Ishikawa (cell line): ENCODE results near the gene TMEM100.

Experiments used
- CEBPB ChIP-seq: IDR thresholded peaks from 2 replicates; pipeline ENCODE4 v1.6.1; 2012
- EGR1 ChIP-seq: IDR thresholded peaks from 2 replicates; pipeline ENCODE4 v1.6.1; 2012
- EP300 ChIP-seq: IDR thresholded peaks from 2 replicates; pipeline ENCODE4 v1.6.1; 2012; ENCODE audit warnings: borderline replicate concordance
- RAD21 ChIP-seq: IDR thresholded peaks from 2 replicates; pipeline ENCODE4 v1.6.1; 2012; ENCODE audit warnings: low read depth
- YY1 ChIP-seq: IDR thresholded peaks from 2 replicates; pipeline ENCODE4 v1.6.1; 2012; ENCODE audit warnings: low read depth
- TF ChIP-seq, protein P1 (sequence below): IDR thresholded peaks from 2 replicates; pipeline ENCODE4 v1.6.1; 2012
- TF ChIP-seq, protein P2 (sequence below): IDR thresholded peaks from 2 replicates; pipeline ENCODE4 v1.6.1; 2012; ENCODE audit warnings: low read depth, mild to moderate bottlenecking

DNA sequence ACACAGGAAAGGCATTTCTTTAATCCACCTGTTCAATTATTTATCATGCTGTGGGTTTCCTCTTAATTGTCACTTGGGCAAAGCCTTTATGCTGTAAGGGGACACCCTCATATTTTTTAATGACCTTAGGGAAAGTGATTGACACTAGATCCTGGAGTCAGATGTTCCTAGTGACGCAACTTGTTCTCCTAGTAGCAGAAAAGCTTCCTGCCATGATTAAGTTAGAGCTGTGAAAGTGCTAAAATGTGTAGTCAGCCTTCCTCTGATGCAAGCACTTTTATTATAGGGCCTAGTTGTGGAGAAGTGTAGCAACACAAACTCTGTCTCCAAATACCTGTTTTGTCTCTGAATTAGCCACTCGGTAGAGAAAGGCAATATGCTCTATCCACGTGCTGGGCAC, 12.3 kb downstream of the TMEM100 start:
- TF ChIP-seq YY1 (no peak), RAD21 (no peak), EGR1 (no peak), CEBPB (no peak), EP300 (no peak)
- TF ChIP-seq, protein P1, sequence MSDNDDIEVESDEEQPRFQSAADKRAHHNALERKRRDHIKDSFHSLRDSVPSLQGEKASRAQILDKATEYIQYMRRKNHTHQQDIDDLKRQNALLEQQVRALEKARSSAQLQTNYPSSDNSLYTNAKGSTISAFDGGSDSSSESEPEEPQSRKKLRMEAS: no peak
- TF ChIP-seq, protein P2, sequence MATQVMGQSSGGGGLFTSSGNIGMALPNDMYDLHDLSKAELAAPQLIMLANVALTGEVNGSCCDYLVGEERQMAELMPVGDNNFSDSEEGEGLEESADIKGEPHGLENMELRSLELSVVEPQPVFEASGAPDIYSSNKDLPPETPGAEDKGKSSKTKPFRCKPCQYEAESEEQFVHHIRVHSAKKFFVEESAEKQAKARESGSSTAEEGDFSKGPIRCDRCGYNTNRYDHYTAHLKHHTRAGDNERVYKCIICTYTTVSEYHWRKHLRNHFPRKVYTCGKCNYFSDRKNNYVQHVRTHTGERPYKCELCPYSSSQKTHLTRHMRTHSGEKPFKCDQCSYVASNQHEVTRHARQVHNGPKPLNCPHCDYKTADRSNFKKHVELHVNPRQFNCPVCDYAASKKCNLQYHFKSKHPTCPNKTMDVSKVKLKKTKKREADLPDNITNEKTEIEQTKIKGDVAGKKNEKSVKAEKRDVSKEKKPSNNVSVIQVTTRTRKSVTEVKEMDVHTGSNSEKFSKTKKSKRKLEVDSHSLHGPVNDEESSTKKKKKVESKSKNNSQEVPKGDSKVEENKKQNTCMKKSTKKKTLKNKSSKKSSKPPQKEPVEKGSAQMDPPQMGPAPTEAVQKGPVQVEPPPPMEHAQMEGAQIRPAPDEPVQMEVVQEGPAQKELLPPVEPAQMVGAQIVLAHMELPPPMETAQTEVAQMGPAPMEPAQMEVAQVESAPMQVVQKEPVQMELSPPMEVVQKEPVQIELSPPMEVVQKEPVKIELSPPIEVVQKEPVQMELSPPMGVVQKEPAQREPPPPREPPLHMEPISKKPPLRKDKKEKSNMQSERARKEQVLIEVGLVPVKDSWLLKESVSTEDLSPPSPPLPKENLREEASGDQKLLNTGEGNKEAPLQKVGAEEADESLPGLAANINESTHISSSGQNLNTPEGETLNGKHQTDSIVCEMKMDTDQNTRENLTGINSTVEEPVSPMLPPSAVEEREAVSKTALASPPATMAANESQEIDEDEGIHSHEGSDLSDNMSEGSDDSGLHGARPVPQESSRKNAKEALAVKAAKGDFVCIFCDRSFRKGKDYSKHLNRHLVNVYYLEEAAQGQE: no peak
